Endothelial cell of umbilical vein (primary cell): Measurements from ENCODE around the gene KCTD1. TPM values are rescaled to one million over a fixed set of nuclear protein-coding genes. Genes with fewer than 3 reads are reported as not detected.

ENCODE experiments used
- BruUV-seq: library from RNA; stranded (reverse); fragments of 400-500 nt; replicated peaks from 2 replicates; lab custom pipeline; 2021; lab: Mats Ljungman, UMichigan
- CTCF ChIA-PET: fragments of 300-600, 350-600 bp; sonication (Branson Sonifier 250); formaldehyde crosslinking; loops from one replicate; lab custom pipeline; 2021; ENCODE audit warnings: antibody characterized with exemption, inconsistent platforms; lab: Charles Lee
- POLR2A ChIA-PET: fragments of 300-600, 350-600 bp; sonication (Branson Sonifier 250); formaldehyde crosslinking; loops from one replicate; lab custom pipeline; 2021; ENCODE audit warnings: antibody characterized with exemption, inconsistent platforms; lab: Charles Lee
- DNase-seq: peaks from one replicate; pipeline ENCODE4 v3.0.0-alpha.2; 2011; ENCODE audit warnings: low read depth, low spot score
- FAIRE-seq: peaks from 2 replicates; lab custom pipeline; 2011; peaks lifted over from hg19 to GRCh38; lab: Jason Lieb, UNC
- H2AFZ ChIP-seq: 2 replicates; pipeline ENCODE4 v1.6.0; 2012; ENCODE audit warnings: low read depth, low read length, control low read depth, inconsistent platforms
- H3K27ac ChIP-seq: 2 replicates; pipeline ENCODE4 v1.5.1; 2011; ENCODE audit warnings: low read depth, mild to moderate bottlenecking, control low read depth, low read length, moderate library complexity; ENCODE audit not compliant: insufficient read depth
- H3K27me3 ChIP-seq, 2 experiments: 2 replicates each; pipeline versions ENCODE4 v1.6.0 to v1.6.1; 2011; ENCODE audit warnings: low read length in 2 of 2, mixed read lengths in 1 of 2; ENCODE audit not compliant: control insufficient read depth in 2 of 2, insufficient read depth in 2 of 2
- H3K36me3 ChIP-seq, 2 experiments: 2 replicates in 1 of 2; 3 replicates in 1 of 2; pipeline ENCODE4 v1.5.1; 2011; ENCODE audit warnings: low read length in 2 of 2, mild to moderate bottlenecking in 1 of 2, moderate library complexity in 1 of 2; ENCODE audit not compliant: control insufficient read depth in 2 of 2, insufficient read depth in 2 of 2; ENCODE audit errors: extremely low read depth in 1 of 2
- H3K4me1 ChIP-seq: 3 replicates; pipeline ENCODE4 v1.5.1; 2011; ENCODE audit warnings: mild to moderate bottlenecking, low read length; ENCODE audit not compliant: control insufficient read depth, insufficient read depth; ENCODE audit errors: extremely low read depth
- H3K4me2 ChIP-seq: 2 replicates; pipeline ENCODE4 v1.6.1; 2011; ENCODE audit warnings: low read length, control low read depth, mixed read lengths; ENCODE audit not compliant: insufficient read depth
- H3K4me3 ChIP-seq, 3 experiments: fragments of 200-600 bp in 1 of 3; sonication (generic), shearing (Covaris generic) in 1 of 3; replicated peaks in 1 of 3; 2 replicates each; pipeline ENCODE4 v1.5.1; 2011 to 2016; ENCODE audit warnings: control low read depth in 3 of 3, low read length in 3 of 3, mild to moderate bottlenecking in 2 of 3, inconsistent platforms in 1 of 3, low read depth in 1 of 3, moderate library complexity in 1 of 3; ENCODE audit not compliant: insufficient read depth in 1 of 3
- H3K79me2 ChIP-seq: 2 replicates; pipeline ENCODE4 v1.6.0; 2012; ENCODE audit warnings: low read length, inconsistent platforms; ENCODE audit not compliant: control insufficient read depth, insufficient read depth
- H3K9ac ChIP-seq: replicated peaks from 2 replicates; pipeline ENCODE3; 2011; ENCODE audit warnings: low read length, control low read depth; ENCODE audit not compliant: insufficient read depth; ENCODE audit errors: extremely low read depth
- H3K9me1 ChIP-seq: replicated peaks from 3 replicates; pipeline ENCODE4 v1.6.0; 2011; ENCODE audit warnings: mild to moderate bottlenecking, low read length; ENCODE audit not compliant: control insufficient read depth, insufficient read depth; ENCODE audit errors: extremely low read depth
- H3K9me3 ChIP-seq: replicated peaks from 2 replicates; pipeline ENCODE4 v1.5.1; 2012; ENCODE audit warnings: low read length, inconsistent platforms; ENCODE audit not compliant: control insufficient read depth, insufficient read depth
- H4K20me1 ChIP-seq: replicated peaks from 2 replicates; pipeline ENCODE3; 2011; ENCODE audit warnings: mild to moderate bottlenecking, low read length; ENCODE audit not compliant: control insufficient read depth, insufficient read depth; ENCODE audit errors: extremely low read depth
- CTCF ChIP-seq, 2 donors: IDR thresholded peaks; 1 replicate in 1 of 2; 2 replicates in 1 of 2; pipeline ENCODE4 v1.5.1; 2011; ENCODE audit warnings: low read length in 2 of 2, mild to moderate bottlenecking in 2 of 2, moderate library complexity in 2 of 2, control low read depth in 1 of 2, inconsistent platforms in 1 of 2, low read depth in 1 of 2; ENCODE audit not compliant: insufficient read depth in 1 of 2; ENCODE audit errors: extremely low read depth in 1 of 2
- EZH2 ChIP-seq: IDR thresholded peaks from 2 replicates; pipeline ENCODE4 v1.6.1; 2012; ENCODE audit warnings: borderline replicate concordance, low read depth, mild to moderate bottlenecking, moderate library complexity, low read length, inconsistent platforms; ENCODE audit not compliant: severe bottlenecking
- FOS ChIP-seq: IDR thresholded peaks from 2 replicates; pipeline ENCODE4 v1.6.1; 2011; ENCODE audit warnings: mild to moderate bottlenecking, low read length, moderate library complexity, borderline replicate concordance; ENCODE audit not compliant: insufficient read depth
- GATA2 ChIP-seq: IDR thresholded peaks from 2 replicates; pipeline ENCODE4 v1.7.0; 2011; ENCODE audit warnings: low read depth, mild to moderate bottlenecking, moderate library complexity, mixed read lengths, low read length; ENCODE audit not compliant: insufficient read length, insufficient read depth
- JUN ChIP-seq: IDR thresholded peaks from 2 replicates; pipeline ENCODE4 v1.6.1; 2011; ENCODE audit warnings: borderline replicate concordance, low read depth; ENCODE audit not compliant: insufficient read length, insufficient read depth
- MAX ChIP-seq: IDR thresholded peaks from 2 replicates; pipeline ENCODE4 v1.6.1; 2011; ENCODE audit not compliant: insufficient read depth, insufficient read length
- MYC ChIP-seq: IDR thresholded peaks from one replicate; pipeline ENCODE4 v1.6.1; 2011; ENCODE audit warnings: mild to moderate bottlenecking, low read depth, low read length
- POLR2A ChIP-seq: IDR thresholded peaks from 2 replicates; pipeline ENCODE4 v1.6.1; 2012; ENCODE audit warnings: low read depth, mild to moderate bottlenecking, control low read depth, low read length
- POLR2AphosphoS5 ChIP-seq: IDR thresholded peaks from 2 replicates; pipeline ENCODE4 v1.6.1; 2012; ENCODE audit warnings: low read depth, mild to moderate bottlenecking, control low read depth, low read length, moderate library complexity; ENCODE audit not compliant: insufficient read depth
- dilution Hi-C: fragments of 300-500 bp; cut with MboI; formaldehyde crosslinking; loops from one replicate; pipeline ENCODE4 v1.15.0; 2019; ENCODE audit warnings: low sequenced_read_pairs; ENCODE audit not compliant: extremely low pct_ligation_motif_present
- intact Hi-C: fragments of 100-400 bp; cut with micrococcal nuclease; formaldehyde crosslinking; loops from one replicate; pipeline ENCODE4 v1.10.0; 2022
- polyA plus RNA-seq, 4 experiments: library from polyadenylated mRNA; depleted of rRNA in 3 of 4; stranded (reverse) in 3 of 4; unstranded in 1 of 4; fragments of >200 nt; gene quantifications; 2 replicates each; pipeline versions ENCODE4 v1.2.1 to v1.2.3, GENCODE V29; 2011 to 2012; ENCODE audit warnings: missing spikeins in 1 of 4
- total RNA-seq: library from RNA; stranded (reverse); gene quantifications from 2 replicates; pipeline ENCODE4 v1.2.3, GENCODE V29; 2021

The KCTD1 gene
- total and polyA plus RNA-seq, 2 donors (not counting 3 experiments of a cell fraction or from before 2014, with no cell fraction given) = 6.1 to 12.1 TPM

- DNase-seq = no peak
- Histone ChIP-seq H3K27ac (no peak overlapping the region), H3K9ac (no peak overlapping the region), H3K4me1 (no peaks in the 10 kb centered on the region), H4K20me1 (no peaks in the 10 kb centered on the region), H3K4me2 (no peak overlapping the region), H3K9me1 (no peaks in the 10 kb centered on the region), H3K4me3 (no peak overlapping the region), H3K36me3 (no peaks in the 10 kb centered on the region), H3K79me2 (no peaks in the 10 kb centered on the region), H3K27me3 (no peaks in the 10 kb centered on the region), H2AFZ (no peak overlapping the region), H3K9me3 (no peaks in the 10 kb centered on the region)
- no TSS peak for BruUV-seq
- FAIRE-seq = no peak
- TF ChIP-seq EZH2 (no peak), JUN (no peak), POLR2AphosphoS5 (no peak), POLR2A (no peak), MYC (no peak), FOS (no peak), GATA2 (no peak), CTCF (IDR thresholded peaks at IDR 0.05; ENCODE audit: extremely low read depth in 1 of 2, insufficient read depth in 1 of 2, low read depth in 1 of 2, low read length in 2 of 2) (no peak), MAX (no peak)
- POLR2A ChIA-PET = no interaction called here
- CTCF ChIA-PET = interaction anchor here (2.3 kb wide), 1 partner anchor 38 kb away, joined by 6 read pairs; no protein-coding TSS in a partner anchor
- dilution Hi-C loops = no loop called here
- intact Hi-C loops = no loop called here
Observed at GRCh38 chr18:26421931-26422330, 126.4 kb downstream of the KCTD1 start.
